ENCODE measurements around the gene PFKFB4. TPM values are rescaled to one million over a fixed set of nuclear protein-coding genes. Genes with fewer than 3 reads are reported as not detected.
"Not testable (repeated sequence)": the region's sequence is repeated elsewhere in the genome, so short reads cannot be mapped to it uniquely, and the experiment has no call there.

PFKFB4 gene
- total RNA-seq, 1 donor from 2014 or later = 8.3 TPM

GRCh38 chr3:48535578-48535977 is 21.0 kb downstream of the PFKFB4 start:
- intact Hi-C loops (cut with micrococcal nuclease) = no loop called here

GRCh38 chr3:48532977-48533337 is 23.6 kb downstream of the PFKFB4 start:
- intact Hi-C loops (cut with micrococcal nuclease) = no loop called here

- intact Hi-C loops (cut with micrococcal nuclease) = no loop called here
Observed at GRCh38 chr3:48532271-48532976, 24.2 kb downstream of the PFKFB4 start.

GRCh38 chr3:48530701-48531100 is 25.9 kb downstream of the PFKFB4 start:
- intact Hi-C loops (cut with micrococcal nuclease) = not testable (repeated sequence)

- intact Hi-C loops (cut with micrococcal nuclease) = no loop called here
Observed at GRCh38 chr3:48528754-48529153, 27.8 kb downstream of the PFKFB4 start.

GRCh38 chr3:48528048-48528447 is 28.6 kb downstream of the PFKFB4 start:
- intact Hi-C loops (cut with micrococcal nuclease) = no loop called here

GRCh38 chr3:48524970-48525369 is 31.6 kb downstream of the PFKFB4 start:
- intact Hi-C loops (cut with micrococcal nuclease) = no loop called here

- intact Hi-C loops (cut with micrococcal nuclease) = no loop called here
Observed at GRCh38 chr3:48521635-48522034, 35.0 kb downstream of the PFKFB4 start.

GRCh38 chr3:48519277-48519643 is 37.3 kb downstream of the PFKFB4 start:
- intact Hi-C loops (cut with micrococcal nuclease) = no loop called here

- intact Hi-C loops (cut with micrococcal nuclease) = no loop called here
Observed at GRCh38 chr3:48518638-48519276, 37.8 kb downstream of the PFKFB4 start.

GRCh38 chr3:48518069-48518468 is 38.5 kb downstream of the PFKFB4 start:
- intact Hi-C loops (cut with micrococcal nuclease) = no loop called here

- intact Hi-C loops (cut with micrococcal nuclease) = no loop called here
Observed at GRCh38 chr3:48516571-48516970, 40.0 kb downstream of the PFKFB4 start.

- intact Hi-C loops (cut with micrococcal nuclease) = loop anchor here (2.0 to 5.0 kb wide), 2 partner anchors 33 to 36 kb away; no protein-coding TSS in a partner anchor
Observed at GRCh38 chr3:48514431-48515227, 42.0 kb downstream of the PFKFB4 start.

GRCh38 chr3:48511551-48511950 is 45.1 kb downstream of the PFKFB4 start:
- intact Hi-C loops (cut with micrococcal nuclease) = loop anchor here (5.0 kb wide), 1 partner anchor 36 kb away; no protein-coding TSS in a partner anchor

- intact Hi-C loops (cut with micrococcal nuclease) = loop anchor here (2.0 kb wide), 2 partner anchors 29 to 107 kb away; no protein-coding TSS in a partner anchor
Observed at GRCh38 chr3:48507256-48508061, 49.1 kb downstream of the PFKFB4 start.

- intact Hi-C loops (cut with micrococcal nuclease) = loop anchor here (2.0 kb wide), 3 partner anchors 27 to 105 kb away; partner anchors contain the start of genes CCDC51 and TMA7
Observed at GRCh38 chr3:48505968-48506504, 50.6 kb downstream of the PFKFB4 start.

GRCh38 chr3:48505146-48505545 is 51.5 kb downstream of the PFKFB4 start:
- intact Hi-C loops (cut with micrococcal nuclease) = loop anchor here (2.0 kb wide), 1 partner anchor 64 kb away; the partner anchor contains the start of genes CCDC51 and TMA7

- intact Hi-C loops (cut with micrococcal nuclease) = loop anchor here (2.0 kb wide), 1 partner anchor 63 kb away; the partner anchor contains the start of genes CCDC51 and TMA7
Observed at GRCh38 chr3:48504051-48504946, 52.3 kb downstream of the PFKFB4 start, which contains the start of gene SHISA5. TSS of gene SHISA5 (minus strand) at chr3:48504174. CDS start at chr3:48504094, 80 bp downstream.

GRCh38 chr3:48503401-48504050 is 53.1 kb downstream of the PFKFB4 start:
- intact Hi-C loops (cut with micrococcal nuclease) = loop anchor here (2.0 kb wide), 1 partner anchor 63 kb away; the partner anchor contains the start of genes CCDC51 and TMA7

All from T-helper 2 cell treated with Interferon-gamma antibody and Interleukin-4, amounts not matched to agents 100 ng/mL and 5 ng/mL, for 36 hours (primary cell).